HG03060 (cell line): ENCODE results near the gene CYP4F11.
"Not testable (repeated sequence)": the region's sequence is repeated elsewhere in the genome, so short reads cannot be mapped to it uniquely, and the experiment has no call there.

ENCODE experiments used
- ATAC-seq: cut with Tn5 transposase; IDR thresholded peaks from one replicate; pipeline ENCODE4 v1.9.1; 2021; ENCODE audit warnings: low read depth, moderate number of reproducible peaks; ENCODE audit not compliant: unreplicated experiment

CYP4F11 gene, protein sequence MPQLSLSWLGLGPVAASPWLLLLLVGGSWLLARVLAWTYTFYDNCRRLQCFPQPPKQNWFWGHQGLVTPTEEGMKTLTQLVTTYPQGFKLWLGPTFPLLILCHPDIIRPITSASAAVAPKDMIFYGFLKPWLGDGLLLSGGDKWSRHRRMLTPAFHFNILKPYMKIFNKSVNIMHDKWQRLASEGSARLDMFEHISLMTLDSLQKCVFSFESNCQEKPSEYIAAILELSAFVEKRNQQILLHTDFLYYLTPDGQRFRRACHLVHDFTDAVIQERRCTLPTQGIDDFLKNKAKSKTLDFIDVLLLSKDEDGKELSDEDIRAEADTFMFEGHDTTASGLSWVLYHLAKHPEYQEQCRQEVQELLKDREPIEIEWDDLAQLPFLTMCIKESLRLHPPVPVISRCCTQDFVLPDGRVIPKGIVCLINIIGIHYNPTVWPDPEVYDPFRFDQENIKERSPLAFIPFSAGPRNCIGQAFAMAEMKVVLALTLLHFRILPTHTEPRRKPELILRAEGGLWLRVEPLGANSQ

DNA sequence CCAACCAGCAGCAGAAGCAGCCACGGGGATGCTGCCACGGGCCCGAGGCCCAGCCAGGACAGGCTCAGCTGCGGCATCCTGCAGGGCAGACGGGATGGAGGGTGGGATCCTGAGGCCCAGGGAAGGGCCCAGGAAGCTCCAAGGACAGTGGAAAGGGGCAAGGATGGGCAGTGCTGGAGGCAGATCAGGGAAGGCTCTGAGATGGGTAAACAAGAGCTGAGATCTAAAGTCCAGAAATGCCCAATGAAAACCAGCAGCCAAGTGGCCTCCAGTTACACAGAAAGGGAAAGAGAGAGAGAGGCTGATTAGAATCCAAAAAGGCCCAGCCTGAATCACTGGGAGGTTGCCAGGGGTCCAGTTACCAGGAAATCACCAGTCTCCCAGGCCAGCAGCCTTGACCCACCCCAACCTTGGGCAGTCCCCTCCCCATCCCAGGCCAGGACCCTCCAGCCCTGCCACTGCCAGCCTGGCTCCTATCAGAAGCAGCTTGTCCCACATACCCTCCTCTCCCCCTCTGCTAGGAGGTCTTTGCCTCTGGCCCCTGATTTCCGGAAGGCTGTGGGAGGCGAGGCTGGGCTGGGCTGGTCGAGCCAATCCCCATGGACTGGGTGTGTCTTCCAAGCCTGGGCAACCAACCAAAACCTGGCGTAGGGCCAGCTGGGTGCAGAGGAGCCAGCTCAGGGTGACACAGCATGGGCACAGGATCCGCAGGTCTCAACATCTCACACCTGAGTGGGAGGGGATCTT, at the start of gene CYP4F11:
TSS of gene CYP4F11 (minus strand) at position 198 of the 747 bp plus-strand sequence. CDS start at position 77, 121 bp downstream.
- no peak for ATAC-seq

DNA sequence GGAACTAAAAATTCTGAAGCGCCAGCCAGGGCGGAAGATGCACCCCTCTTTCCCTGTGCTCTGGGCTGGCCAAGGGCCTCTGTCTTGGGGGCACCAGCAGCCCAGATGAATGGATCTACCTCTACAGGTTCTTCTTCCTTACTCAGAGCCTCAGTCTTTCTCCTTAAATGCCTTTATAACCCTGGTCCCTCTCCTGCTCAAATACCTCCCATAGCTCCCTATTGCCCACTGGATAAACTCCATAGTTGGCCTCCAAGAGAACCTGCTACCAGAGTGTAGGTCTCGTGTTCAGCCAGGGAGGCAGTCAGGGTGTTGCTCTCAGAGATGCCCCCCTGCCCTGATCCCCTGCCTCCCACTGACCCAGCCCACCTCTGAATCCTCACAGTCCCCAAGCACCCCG, 45.0 kb upstream of the CYP4F11 start:
- no peak for ATAC-seq

- ATAC-seq = no peak
Observed at GRCh38 chr19:15977690-15978089, 43.4 kb upstream of the CYP4F11 start.

DNA sequence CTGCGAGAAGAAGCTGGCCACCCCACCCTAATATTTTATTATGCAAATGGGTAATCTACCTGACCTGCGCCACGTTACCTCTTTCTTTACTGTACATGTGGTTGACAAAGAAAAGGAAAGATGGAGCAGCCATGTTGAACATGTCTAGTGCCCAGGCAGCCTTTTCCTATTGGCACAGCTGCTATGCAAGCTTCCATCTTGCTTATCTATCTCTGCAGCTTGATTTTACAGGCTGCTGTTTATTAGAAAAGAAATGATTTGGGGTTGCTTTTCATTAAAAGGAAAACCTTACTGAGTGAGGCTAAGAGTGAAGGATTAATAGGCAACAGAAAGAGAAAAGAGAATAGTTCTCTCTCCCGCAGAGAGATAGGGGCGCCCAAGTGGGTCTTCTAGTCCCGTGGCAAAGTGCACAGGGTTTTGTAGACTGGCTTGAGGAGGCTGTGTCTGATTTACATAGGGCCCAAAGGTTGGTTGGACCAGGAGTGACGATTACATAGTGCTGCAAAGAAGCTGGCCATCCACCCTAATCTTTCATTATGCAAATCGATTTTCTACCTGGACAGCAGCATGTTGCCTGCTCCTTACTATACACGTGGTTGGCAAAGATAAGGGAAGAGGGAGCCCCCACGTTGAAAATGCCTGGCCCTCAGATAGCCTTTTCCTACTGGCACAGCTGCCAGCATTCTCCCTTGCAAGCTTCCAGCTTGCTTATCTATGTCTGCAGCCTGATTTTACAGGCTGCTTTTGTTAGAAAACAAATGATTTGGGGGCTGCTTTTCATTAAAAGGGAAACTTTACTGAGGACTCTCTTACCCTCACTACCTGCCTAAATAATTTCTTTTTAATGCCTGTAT, 42.7 kb upstream of the CYP4F11 start:
- no peak for ATAC-seq

GRCh38 chr19:15974856-15975255, 40.5 kb upstream of the CYP4F11 start:
- no peak for ATAC-seq

GRCh38 chr19:15972043-15972442, 37.7 kb upstream of the CYP4F11 start:
- ATAC-seq = not testable (repeated sequence)

GRCh38 chr19:15971224-15971780, 37.0 kb upstream of the CYP4F11 start:
- ATAC-seq = no peak

DNA sequence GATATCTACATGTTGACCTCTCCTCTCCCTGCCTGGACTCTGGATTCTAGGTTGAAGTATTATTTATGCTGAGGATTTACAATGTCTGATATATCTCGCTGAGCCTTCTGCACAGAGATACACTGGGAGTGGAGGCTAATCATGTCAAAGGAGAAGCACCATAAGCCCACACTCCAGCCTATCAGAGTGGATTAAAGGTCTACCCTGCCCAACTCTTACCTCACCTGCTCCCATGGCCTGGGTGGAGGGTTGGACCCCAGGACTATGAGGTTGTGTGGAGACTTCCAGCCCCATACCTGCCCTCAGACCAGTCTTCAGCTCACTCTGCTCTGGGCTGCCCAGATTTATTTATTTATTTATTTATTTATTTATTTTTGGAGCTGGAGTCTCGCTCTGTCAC, 29.9 kb upstream of the CYP4F11 start:
- no peak for ATAC-seq

GRCh38 chr19:15962319-15962718, 28.0 kb upstream of the CYP4F11 start:
- ATAC-seq = no peak

DNA sequence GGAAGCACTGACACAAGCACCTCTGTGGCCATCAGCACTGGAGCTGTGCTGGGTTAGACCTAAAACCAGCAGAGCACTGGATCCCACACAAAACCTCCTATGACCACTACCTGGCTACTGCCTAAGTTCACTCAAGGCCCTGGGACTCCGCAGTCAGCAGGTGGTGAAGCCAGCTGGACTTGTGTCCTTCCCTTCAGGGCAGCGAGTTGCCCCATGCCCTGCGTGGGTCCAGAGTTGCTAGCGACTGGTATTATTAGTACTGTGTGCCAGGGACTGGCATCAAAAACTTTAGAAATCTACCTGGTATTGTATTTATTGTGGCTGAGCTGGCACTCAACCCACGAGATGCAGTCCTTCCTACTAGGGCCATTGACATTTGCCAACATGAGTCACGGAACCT, 20.5 kb upstream of the CYP4F11 start:
- ATAC-seq = no peak

DNA sequence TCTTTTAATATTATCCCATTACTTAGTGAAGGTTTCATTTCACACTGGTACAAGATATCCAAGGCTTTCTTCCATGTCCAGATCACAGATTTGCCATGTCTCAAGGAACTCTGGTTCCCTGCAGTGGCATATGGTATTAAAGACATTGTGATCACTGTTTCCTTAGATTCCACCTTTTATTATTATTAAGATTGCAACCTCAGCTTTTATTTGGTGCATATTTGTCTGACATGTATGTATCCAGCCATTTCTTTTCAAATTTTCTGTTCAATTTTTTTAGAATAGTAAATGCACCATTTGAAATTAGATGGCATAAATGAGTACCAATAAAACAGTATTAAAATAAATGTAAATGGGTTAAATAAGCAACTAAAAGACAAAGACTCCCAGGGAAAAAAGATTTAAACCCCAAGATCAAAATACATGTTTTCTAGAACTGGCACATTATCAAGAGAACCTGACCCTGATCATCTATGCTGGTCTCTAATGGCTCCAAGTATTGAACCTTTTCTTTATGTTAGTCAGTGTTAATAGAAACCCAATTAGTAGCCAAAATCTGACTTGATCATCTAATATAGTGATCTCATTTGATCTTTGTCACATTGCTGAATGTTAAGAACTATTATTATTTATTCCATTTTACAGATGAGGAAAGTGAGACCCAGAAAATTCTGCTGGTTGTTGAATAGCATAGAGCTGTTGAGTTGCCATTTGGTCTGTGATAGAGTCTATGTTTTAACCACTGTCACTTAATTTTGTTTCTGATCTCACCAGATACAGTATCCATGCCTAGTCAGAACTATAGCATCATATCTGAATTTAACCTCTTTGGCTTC, 14.1 kb upstream of the CYP4F11 start, which contains the start of gene OR10H4:
TSS of gene OR10H4 (plus strand) at position 786 of the 836 bp plus-strand sequence. CDS start at position 786, 0 bp downstream.
- no peak for ATAC-seq

GRCh38 chr19:15945301-15945700, 11.0 kb upstream of the CYP4F11 start:
- no peak for ATAC-seq

GRCh38 chr19:15944401-15944800, 10.1 kb upstream of the CYP4F11 start:
- no peak for ATAC-seq

- ATAC-seq = no peak
Observed at GRCh38 chr19:15937771-15938170, 3.4 kb upstream of the CYP4F11 start.

DNA sequence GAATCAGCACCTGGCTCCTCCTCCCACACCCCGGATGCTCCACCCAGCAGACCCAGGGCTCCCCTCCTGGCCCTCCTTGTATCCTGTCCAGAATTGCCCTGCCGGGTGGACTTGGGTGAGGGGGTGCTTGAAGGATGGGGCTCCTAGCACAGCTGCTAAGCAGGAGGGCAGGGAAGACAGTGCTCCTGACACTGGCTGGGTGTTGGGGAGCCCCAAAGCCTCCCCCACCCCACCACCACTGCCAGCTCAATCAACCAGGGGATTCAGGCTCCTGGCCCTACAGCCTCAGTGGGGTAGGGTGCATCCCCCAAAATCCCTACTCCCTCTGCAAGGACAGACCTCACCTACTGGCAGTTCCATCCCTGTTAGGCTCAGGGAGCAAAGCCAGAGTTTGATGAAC, 2.6 kb upstream of the CYP4F11 start:
- no peak for ATAC-seq

DNA sequence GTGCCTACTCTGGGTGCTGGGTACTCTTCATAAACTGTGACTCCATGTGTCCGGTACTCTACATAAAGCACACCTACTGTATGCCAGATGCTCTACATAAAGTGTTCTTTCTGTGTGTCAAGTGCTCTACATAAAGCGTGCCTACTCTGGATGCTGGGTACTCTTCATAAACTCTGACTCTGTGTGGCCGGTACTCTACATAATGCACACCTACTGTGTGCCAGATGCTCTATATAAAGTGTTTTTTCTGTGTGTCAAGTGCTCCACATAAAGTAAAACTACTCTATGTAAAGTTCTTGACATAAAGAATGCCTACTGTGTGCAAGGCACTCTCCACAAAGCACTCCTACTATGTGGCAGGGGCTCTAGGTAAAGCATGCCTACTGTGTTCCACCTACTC, 1.8 kb upstream of the CYP4F11 start:
- ATAC-seq = no peak

- no peak for ATAC-seq
Observed at GRCh38 chr19:15935167-15935702, 906 bp upstream of the CYP4F11 start.

DNA sequence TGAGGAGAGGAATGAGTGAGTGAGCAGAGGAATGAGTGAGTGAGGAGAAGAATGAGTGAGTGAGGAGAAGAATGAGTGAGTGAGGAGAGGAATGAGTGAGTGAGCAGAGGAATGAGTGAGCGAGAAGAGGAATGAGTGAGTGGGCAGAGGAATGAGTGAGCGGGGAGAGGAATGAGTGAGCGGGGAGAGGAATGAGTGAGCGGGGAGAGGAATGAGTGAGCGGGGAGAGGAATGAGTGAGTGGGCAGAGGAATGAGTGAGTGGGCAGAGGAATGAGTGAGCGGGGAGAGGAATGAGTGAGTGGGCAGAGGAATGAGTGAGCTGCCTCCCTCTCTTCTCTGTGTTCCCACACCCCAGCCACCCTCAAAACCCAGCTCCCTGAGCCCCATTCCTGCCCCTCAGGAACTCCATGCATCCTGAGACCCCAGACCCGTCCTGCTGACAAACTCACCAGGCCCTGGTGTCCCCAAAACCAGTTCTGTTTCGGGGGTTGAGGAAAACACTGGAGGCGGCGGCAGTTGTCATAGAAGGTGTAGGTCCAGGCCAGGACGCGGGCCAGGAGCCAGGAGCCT, 483 bp downstream of the CYP4F11 start:
- ATAC-seq = not testable (repeated sequence)

- ATAC-seq = no peak
Observed at GRCh38 chr19:15928321-15928720, 6.0 kb downstream of the CYP4F11 start.
